Colonic mucosa (tissue), 4 donors: ENCODE data around the gene CLEC11A. TPM values are rescaled to one million over a fixed set of nuclear protein-coding genes. Genes with fewer than 3 reads are reported as not detected.

Experiments
- DNase-seq: peaks from one replicate; pipeline ENCODE4 v3.0.0-alpha.2; 2020
- H3K27ac ChIP-seq: fragments of 200-600 bp; one replicate; pipeline ENCODE4 v1.8.0; 2021
- H3K27me3 ChIP-seq: fragments of 200-600 bp; one replicate; pipeline ENCODE4 v1.8.0; 2021
- H3K36me3 ChIP-seq: fragments of 200-600 bp; one replicate; pipeline ENCODE4 v1.8.0; 2021
- H3K4me1 ChIP-seq: fragments of 200-600 bp; one replicate; pipeline ENCODE4 v1.8.0; 2021; ENCODE audit warnings: mild to moderate bottlenecking
- H3K4me3 ChIP-seq: fragments of 200-600 bp; one replicate; pipeline ENCODE4 v1.8.0; 2021
- H3K9ac ChIP-seq, 2 donors: one replicate each; pipeline ENCODE4 v1.7.0; 2013; ENCODE audit warnings: control low read depth in 2 of 2, low read depth in 2 of 2, low read length in 2 of 2
- H3K9me3 ChIP-seq: fragments of 200-600 bp; one replicate; pipeline ENCODE4 v1.8.0; 2021
- intact Hi-C: fragments of 100-400 bp; cut with DNase I; formaldehyde crosslinking; loops from one replicate; pipeline ENCODE4 v1.14.1; 2022
- total RNA-seq, 2 donors: library from RNA; stranded (reverse); fragmentation: NEBNext Ultra II Directional in 1 of 2; extraction: Animal tissue kit (Norgen Biotek cat#: 25700) in 1 of 2; gene quantifications; one replicate each; pipeline ENCODE4 v1.2.1, GENCODE V29; 2021
- TF ChIP-seq, protein P1 (sequence below): fragments of 200-600 bp; IDR thresholded peaks from one replicate; pipeline ENCODE4 v1.8.0; 2022; ENCODE audit warnings: antibody characterized with exemption, mild to moderate bottlenecking
- donor health status: healthy.
- donor health status: DM: no; HTN: no; CAD: no.
- donor health status: DM: no; HTN: no; CAD: no.

The CLEC11A gene
- 1 to 10 TPM; 4.5 to 5.1 TPM for total RNA-seq

GRCh38 chr19:50723069-50723468 lies at the start of gene CLEC11A:
TSS of gene CLEC11A (plus strand) at chr19:50723364. CDS start at chr19:50723526, 162 bp downstream.
- intact Hi-C loops = no loop called here
- H3K4me1 ChIP-seq = no peaks in the 10 kb centered on the region

GRCh38 chr19:50676625-50677197 lies 46.5 kb upstream of the CLEC11A start:
- Histone ChIP-seq H3K27ac (no peak overlapping the region), H3K36me3 (no peaks in the 10 kb centered on the region), H3K9ac (no peak overlapping the region), H3K27me3 (no peaks in the 10 kb centered on the region), H3K4me1 (no peaks in the 10 kb centered on the region), H3K9me3 (no peaks in the 10 kb centered on the region), H3K4me3 (no peak overlapping the region)
- no peak for DNase-seq
- TF ChIP-seq, protein P1, sequence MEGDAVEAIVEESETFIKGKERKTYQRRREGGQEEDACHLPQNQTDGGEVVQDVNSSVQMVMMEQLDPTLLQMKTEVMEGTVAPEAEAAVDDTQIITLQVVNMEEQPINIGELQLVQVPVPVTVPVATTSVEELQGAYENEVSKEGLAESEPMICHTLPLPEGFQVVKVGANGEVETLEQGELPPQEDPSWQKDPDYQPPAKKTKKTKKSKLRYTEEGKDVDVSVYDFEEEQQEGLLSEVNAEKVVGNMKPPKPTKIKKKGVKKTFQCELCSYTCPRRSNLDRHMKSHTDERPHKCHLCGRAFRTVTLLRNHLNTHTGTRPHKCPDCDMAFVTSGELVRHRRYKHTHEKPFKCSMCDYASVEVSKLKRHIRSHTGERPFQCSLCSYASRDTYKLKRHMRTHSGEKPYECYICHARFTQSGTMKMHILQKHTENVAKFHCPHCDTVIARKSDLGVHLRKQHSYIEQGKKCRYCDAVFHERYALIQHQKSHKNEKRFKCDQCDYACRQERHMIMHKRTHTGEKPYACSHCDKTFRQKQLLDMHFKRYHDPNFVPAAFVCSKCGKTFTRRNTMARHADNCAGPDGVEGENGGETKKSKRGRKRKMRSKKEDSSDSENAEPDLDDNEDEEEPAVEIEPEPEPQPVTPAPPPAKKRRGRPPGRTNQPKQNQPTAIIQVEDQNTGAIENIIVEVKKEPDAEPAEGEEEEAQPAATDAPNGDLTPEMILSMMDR = no peak
- intact Hi-C loops = no loop called here

More at GRCh38 chr19:50723069-50723468, at the start of gene CLEC11A:
- TF ChIP-seq, protein P1 = no peak
- Histone ChIP-seq H3K4me3 (peak within 1 kb of the TSS; percentile 51), H3K36me3 (no peaks in the 10 kb centered on the region), H3K9me3 (no peaks in the 10 kb centered on the region), H3K9ac (peak within 1 kb of the TSS in 1 of 2 donors; percentile 12), H3K27me3 (peaks cover 20% of the 10 kb centered on the region), H3K27ac (peak within 1 kb of the TSS; percentile 12)
- peak; percentile 54 for DNase-seq

DNA sequence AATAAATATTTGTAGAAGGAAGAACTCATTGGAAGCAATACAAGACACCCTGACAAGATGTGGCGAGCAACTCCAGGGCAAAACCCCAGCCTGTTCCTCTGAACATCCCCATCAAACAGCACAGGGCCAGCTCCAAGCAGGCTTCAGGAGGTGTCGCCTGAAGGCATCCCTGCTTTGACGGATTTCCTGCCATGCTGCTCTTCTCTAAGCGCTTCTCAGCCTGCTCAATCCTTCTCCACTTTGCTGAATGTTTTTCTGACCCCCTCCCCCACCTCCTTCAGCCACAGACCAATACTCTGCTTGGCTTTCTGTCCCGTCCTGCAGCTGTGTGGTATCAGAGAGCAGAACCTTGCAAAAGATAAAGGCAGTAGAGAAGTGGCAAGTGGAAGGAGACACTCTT lies 45.5 kb upstream of the CLEC11A start:
- Histone ChIP-seq H3K36me3 (no peaks in the 10 kb centered on the region), H3K9me3 (no peaks in the 10 kb centered on the region), H3K4me1 (no peaks in the 10 kb centered on the region), H3K9ac (no peak overlapping the region), H3K27ac (no peak overlapping the region), H3K4me3 (no peak overlapping the region), H3K27me3 (no peaks in the 10 kb centered on the region)
- DNase-seq = no peak
- intact Hi-C loops = no loop called here
- TF ChIP-seq, protein P1 = no peak

- Histone ChIP-seq H3K27ac (no peak overlapping the region), H3K4me1 (no peaks in the 10 kb centered on the region), H3K9ac (no peak overlapping the region), H3K9me3 (no peaks in the 10 kb centered on the region), H3K4me3 (no peak overlapping the region), H3K36me3 (no peaks in the 10 kb centered on the region), H3K27me3 (no peaks in the 10 kb centered on the region)
- TF ChIP-seq, protein P1 = no peak
- DNase-seq = no peak
- intact Hi-C loops = no loop called here
Measured at GRCh38 chr19:50678323-50678722, 44.8 kb upstream of the CLEC11A start.

- Histone ChIP-seq H3K27me3 (no peaks in the 10 kb centered on the region), H3K4me3 (no peak overlapping the region), H3K9me3 (no peaks in the 10 kb centered on the region), H3K9ac (no peak overlapping the region), H3K4me1 (no peaks in the 10 kb centered on the region), H3K27ac (no peak overlapping the region), H3K36me3 (no peaks in the 10 kb centered on the region)
- DNase-seq = peak; percentile 67
- intact Hi-C loops = no loop called here
- TF ChIP-seq, protein P1 = no peak
Measured at GRCh38 chr19:50679177-50680125, 43.7 kb upstream of the CLEC11A start.
